HL-60/S4 (cell line): ENCODE measurements around the gene AQP2.

Experiments
- in situ Hi-C: fragments of 300-500 bp; cut with MboI; formaldehyde crosslinking; loops from 2 replicates; pipeline ENCODE4 v1.14.3; 2022; ENCODE audit warnings: low sequenced_read_pairs

Gene AQP2

GRCh38 chr12:49967042-49967776 lies 16.7 kb downstream of the AQP2 start:
- in situ Hi-C loops = loop anchor here (5.0 to 25.0 kb wide), 2 partner anchors 95 to 205 kb away; partner anchors contain the start of gene ASIC1

GRCh38 chr12:49967777-49968250 lies 17.3 kb downstream of the AQP2 start:
- in situ Hi-C loops = loop anchor here (5.0 to 25.0 kb wide), 2 partner anchors 94 to 204 kb away; partner anchors contain the start of gene ASIC1

- in situ Hi-C loops = loop anchor here (5.0 to 25.0 kb wide), 2 partner anchors 94 to 204 kb away; partner anchors contain the start of gene ASIC1
Observed at GRCh38 chr12:49968471-49968870, 17.9 kb downstream of the AQP2 start.

GRCh38 chr12:49969027-49969426 lies 18.5 kb downstream of the AQP2 start:
- in situ Hi-C loops = loop anchor here (5.0 to 25.0 kb wide), 2 partner anchors 93 to 203 kb away; partner anchors contain the start of gene ASIC1

- in situ Hi-C loops = loop anchor here (5.0 to 25.0 kb wide), 2 partner anchors 92 to 202 kb away; partner anchors contain the start of gene ASIC1
Observed at GRCh38 chr12:49969651-49970429, 19.3 kb downstream of the AQP2 start.

GRCh38 chr12:49970658-49971057 lies 20.1 kb downstream of the AQP2 start:
- in situ Hi-C loops = loop anchor here (25.0 kb wide), 1 partner anchor 92 kb away; the partner anchor contains the start of gene ASIC1

- in situ Hi-C loops = loop anchor here (25.0 kb wide), 1 partner anchor 91 kb away; the partner anchor contains the start of gene ASIC1
Observed at GRCh38 chr12:49971141-49971540, 20.6 kb downstream of the AQP2 start.

GRCh38 chr12:49972129-49972528 lies 21.6 kb downstream of the AQP2 start:
- in situ Hi-C loops = loop anchor here (25.0 kb wide), 1 partner anchor 90 kb away; the partner anchor contains the start of gene ASIC1

- in situ Hi-C loops = loop anchor here (25.0 kb wide), 1 partner anchor 90 kb away; the partner anchor contains the start of gene ASIC1
Observed at GRCh38 chr12:49972641-49973360, 22.3 kb downstream of the AQP2 start, which contains the start of gene AQP6. Gene AQP6 (plus strand): TSS chr12:49972947. CDS start chr12:49973174, 227 bp downstream.

GRCh38 chr12:49973361-49973830 lies 22.9 kb downstream of the AQP2 start:
- in situ Hi-C loops = loop anchor here (25.0 kb wide), 1 partner anchor 89 kb away; the partner anchor contains the start of gene ASIC1

GRCh38 chr12:49974231-49974675 lies 23.7 kb downstream of the AQP2 start:
- in situ Hi-C loops = loop anchor here (25.0 kb wide), 1 partner anchor 88 kb away; the partner anchor contains the start of gene ASIC1

- in situ Hi-C loops = loop anchor here (25.0 kb wide), 1 partner anchor 88 kb away; the partner anchor contains the start of gene ASIC1
Observed at GRCh38 chr12:49974677-49975317, 24.3 kb downstream of the AQP2 start.

- in situ Hi-C loops = no loop called here
Observed at GRCh38 chr12:49975318-49975761, 24.8 kb downstream of the AQP2 start.

GRCh38 chr12:49976557-49976956 lies 26.0 kb downstream of the AQP2 start:
- in situ Hi-C loops = no loop called here

- in situ Hi-C loops = no loop called here
Observed at GRCh38 chr12:49978125-49978524, 27.6 kb downstream of the AQP2 start.

GRCh38 chr12:49979016-49979586 lies 28.6 kb downstream of the AQP2 start:
- in situ Hi-C loops = no loop called here

- in situ Hi-C loops = no loop called here
Observed at GRCh38 chr12:49979791-49980190, 29.3 kb downstream of the AQP2 start.

GRCh38 chr12:49980501-49981349 lies 30.2 kb downstream of the AQP2 start:
- in situ Hi-C loops = no loop called here
